ENCODE results near the gene DBP. TPM values are rescaled to one million over a fixed set of nuclear protein-coding genes. Genes with fewer than 3 reads are reported as not detected.

DBP gene
- total and polyA plus RNA-seq, 2 of the 13 experiments (the other 11 are each of a cell fraction or from before 2014, with no cell fraction given): 1.7 to 5.8 TPM

DNA sequence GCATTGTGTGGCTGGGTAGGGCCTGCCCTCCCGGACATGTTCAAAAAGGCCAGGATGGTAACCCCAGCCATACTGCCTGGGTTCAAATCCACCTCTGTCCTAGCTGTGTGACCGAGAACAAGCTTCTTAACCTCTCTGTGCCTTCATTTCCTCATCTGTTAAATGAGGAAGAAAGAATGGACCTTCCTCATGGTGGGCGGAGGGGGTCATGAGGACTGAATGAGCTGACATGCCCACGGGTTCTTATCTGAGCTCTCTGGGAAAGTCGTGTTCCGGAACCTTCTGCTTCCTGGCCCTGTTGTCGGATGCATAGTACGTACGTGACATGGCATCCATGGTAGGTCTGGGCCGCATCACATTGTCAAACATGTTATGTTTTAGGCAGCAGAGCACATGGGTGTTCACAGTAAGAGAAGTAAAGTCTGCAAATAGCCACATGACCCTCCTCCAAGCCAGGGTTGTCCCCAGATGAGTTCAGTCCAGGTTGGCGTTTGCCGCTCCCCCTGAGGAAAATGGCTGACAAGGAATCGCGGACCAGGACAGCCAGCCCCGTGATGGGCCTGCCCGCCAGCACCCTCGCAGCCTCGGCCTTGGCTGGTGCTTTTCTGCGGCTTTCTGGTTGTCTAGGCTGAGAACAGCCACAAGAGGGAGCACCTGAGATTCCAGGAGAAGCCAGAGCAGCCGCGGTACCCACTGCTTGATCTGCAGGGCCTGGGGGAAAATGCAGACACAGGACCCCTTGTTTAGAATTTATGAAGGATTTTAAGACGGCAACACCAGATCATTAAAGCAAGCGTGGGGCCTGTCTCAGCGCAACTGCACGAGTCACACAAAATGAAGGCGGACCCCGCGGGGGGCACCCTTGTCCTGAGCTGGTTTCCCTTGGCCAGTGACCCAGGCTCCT lies 38.0 kb upstream of the DBP start (continued):
- TF ChIP-seq ZNF660 (CRISPR knock-in tag; IDR thresholded peaks at IDR 0.05; ENCODE audit: borderline replicate concordance, low read depth): no peak
- TF ChIP-seq GFI1 (CRISPR knock-in tag; IDR thresholded peaks at IDR 0.05; ENCODE audit: borderline replicate concordance): no peak
- TF ChIP-seq RAD21 (CRISPR knock-in tag; IDR thresholded peaks at IDR 0.05): peak; percentile 91
- peak; percentile 80 for TF ChIP-seq ZNF501 (CRISPR knock-in tag; IDR thresholded peaks at IDR 0.05)
- no peak for TF ChIP-seq ARID2 (CRISPR knock-in tag; IDR thresholded peaks at IDR 0.05; ENCODE audit: borderline replicate concordance)
- TF ChIP-seq ZNF839 (CRISPR knock-in tag; IDR thresholded peaks at IDR 0.05; ENCODE audit: borderline replicate concordance): 0 out of 2 replicates have a peak, but pooled peaks have one; percentile 38
- TF ChIP-seq FOSL2 (CRISPR knock-in tag; IDR thresholded peaks at IDR 0.05): peak; percentile 38; the same call in 1 of the 2 replicates
- TF ChIP-seq ZNF558 (CRISPR knock-in tag; IDR thresholded peaks at IDR 0.05; ENCODE audit: borderline replicate concordance): no peak
- peak; percentile 87 for TF ChIP-seq SMC3 (IDR thresholded peaks at IDR 0.05; ENCODE audit: low read length)
- TF ChIP-seq, protein P1, sequence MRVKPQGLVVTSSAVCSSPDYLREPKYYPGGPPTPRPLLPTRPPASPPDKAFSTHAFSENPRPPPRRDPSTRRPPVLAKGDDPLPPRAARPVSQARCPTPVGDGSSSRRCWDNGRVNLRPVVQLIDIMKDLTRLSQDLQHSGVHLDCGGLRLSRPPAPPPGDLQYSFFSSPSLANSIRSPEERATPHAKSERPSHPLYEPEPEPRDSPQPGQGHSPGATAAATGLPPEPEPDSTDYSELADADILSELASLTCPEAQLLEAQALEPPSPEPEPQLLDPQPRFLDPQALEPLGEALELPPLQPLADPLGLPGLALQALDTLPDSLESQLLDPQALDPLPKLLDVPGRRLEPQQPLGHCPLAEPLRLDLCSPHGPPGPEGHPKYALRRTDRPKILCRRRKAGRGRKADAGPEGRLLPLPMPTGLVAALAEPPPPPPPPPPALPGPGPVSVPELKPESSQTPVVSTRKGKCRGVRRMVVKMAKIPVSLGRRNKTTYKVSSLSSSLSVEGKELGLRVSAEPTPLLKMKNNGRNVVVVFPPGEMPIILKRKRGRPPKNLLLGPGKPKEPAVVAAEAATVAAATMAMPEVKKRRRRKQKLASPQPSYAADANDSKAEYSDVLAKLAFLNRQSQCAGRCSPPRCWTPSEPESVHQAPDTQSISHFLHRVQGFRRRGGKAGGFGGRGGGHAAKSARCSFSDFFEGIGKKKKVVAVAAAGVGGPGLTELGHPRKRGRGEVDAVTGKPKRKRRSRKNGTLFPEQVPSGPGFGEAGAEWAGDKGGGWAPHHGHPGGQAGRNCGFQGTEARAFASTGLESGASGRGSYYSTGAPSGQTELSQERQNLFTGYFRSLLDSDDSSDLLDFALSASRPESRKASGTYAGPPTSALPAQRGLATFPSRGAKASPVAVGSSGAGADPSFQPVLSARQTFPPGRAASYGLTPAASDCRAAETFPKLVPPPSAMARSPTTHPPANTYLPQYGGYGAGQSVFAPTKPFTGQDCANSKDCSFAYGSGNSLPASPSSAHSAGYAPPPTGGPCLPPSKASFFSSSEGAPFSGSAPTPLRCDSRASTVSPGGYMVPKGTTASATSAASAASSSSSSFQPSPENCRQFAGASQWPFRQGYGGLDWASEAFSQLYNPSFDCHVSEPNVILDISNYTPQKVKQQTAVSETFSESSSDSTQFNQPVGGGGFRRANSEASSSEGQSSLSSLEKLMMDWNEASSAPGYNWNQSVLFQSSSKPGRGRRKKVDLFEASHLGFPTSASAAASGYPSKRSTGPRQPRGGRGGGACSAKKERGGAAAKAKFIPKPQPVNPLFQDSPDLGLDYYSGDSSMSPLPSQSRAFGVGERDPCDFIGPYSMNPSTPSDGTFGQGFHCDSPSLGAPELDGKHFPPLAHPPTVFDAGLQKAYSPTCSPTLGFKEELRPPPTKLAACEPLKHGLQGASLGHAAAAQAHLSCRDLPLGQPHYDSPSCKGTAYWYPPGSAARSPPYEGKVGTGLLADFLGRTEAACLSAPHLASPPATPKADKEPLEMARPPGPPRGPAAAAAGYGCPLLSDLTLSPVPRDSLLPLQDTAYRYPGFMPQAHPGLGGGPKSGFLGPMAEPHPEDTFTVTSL (CRISPR knock-in tag; IDR thresholded peaks at IDR 0.05; ENCODE audit: borderline replicate concordance): no peak
- 0 out of 2 replicates have a peak, but pooled peaks have one; percentile 44 for TF ChIP-seq ZNF724P (CRISPR knock-in tag; IDR thresholded peaks at IDR 0.05; ENCODE audit: borderline replicate concordance)
- TF ChIP-seq, protein P2, sequence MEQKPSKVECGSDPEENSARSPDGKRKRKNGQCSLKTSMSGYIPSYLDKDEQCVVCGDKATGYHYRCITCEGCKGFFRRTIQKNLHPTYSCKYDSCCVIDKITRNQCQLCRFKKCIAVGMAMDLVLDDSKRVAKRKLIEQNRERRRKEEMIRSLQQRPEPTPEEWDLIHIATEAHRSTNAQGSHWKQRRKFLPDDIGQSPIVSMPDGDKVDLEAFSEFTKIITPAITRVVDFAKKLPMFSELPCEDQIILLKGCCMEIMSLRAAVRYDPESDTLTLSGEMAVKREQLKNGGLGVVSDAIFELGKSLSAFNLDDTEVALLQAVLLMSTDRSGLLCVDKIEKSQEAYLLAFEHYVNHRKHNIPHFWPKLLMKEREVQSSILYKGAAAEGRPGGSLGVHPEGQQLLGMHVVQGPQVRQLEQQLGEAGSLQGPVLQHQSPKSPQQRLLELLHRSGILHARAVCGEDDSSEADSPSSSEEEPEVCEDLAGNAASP (CRISPR knock-in tag; IDR thresholded peaks at IDR 0.05; ENCODE audit: borderline replicate concordance): no peak; the same call in 1 of the 2 replicates
- 0 out of 2 replicates have a peak, but pooled peaks have one; percentile 51 for TF ChIP-seq ZNF225 (CRISPR knock-in tag; IDR thresholded peaks at IDR 0.05)
- no peak for TF ChIP-seq ZNF543 (CRISPR knock-in tag; IDR thresholded peaks at IDR 0.05)
- TF ChIP-seq ERF (CRISPR knock-in tag; IDR thresholded peaks at IDR 0.05): peak; percentile 26; the same call in 1 of the 2 replicates
- TF ChIP-seq U2AF2 (IDR thresholded peaks at IDR 0.05; ENCODE audit: low read depth, low read length): no peak
- no peak for TF ChIP-seq ZMAT3 (CRISPR knock-in tag; conservative IDR thresholded peaks at IDR 0.05)

Data from HepG2 (cell line).